B cell (primary cell): ENCODE measurements around the gene B4GALNT4. TPM values are rescaled to one million over a fixed set of nuclear protein-coding genes. Genes with fewer than 3 reads are reported as not detected.
"Not testable (repeated sequence)": the region's sequence is repeated elsewhere in the genome, so short reads cannot be mapped to it uniquely, and the experiment has no call there.

Experiments used
- ATAC-seq: fragments of 200-7000 bp; cut with Tn5 transposase; one replicate; pipeline ENCODE4 v1.10.0; 2021; ENCODE audit warnings: low read depth, mild to moderate bottlenecking, moderate number of reproducible peaks, moderate library complexity
- CTCF ChIA-PET: fragments of 350-600 bp; sonication (Branson Sonifier 250); formaldehyde crosslinking; loops from one replicate; lab custom pipeline; 2021; ENCODE audit warnings: antibody characterized with exemption, inconsistent platforms; lab: Charles Lee
- POLR2A ChIA-PET: fragments of 350-600 bp; sonication (Branson Sonifier 250); formaldehyde crosslinking; loops from one replicate; lab custom pipeline; 2021; ENCODE audit warnings: antibody characterized with exemption; lab: Charles Lee
- DNase-seq: peaks from one replicate; pipeline ENCODE4 v3.0.0; 2013
- H2AFZ ChIP-seq: 2 replicates; pipeline ENCODE4 v1.6.1; 2012; ENCODE audit warnings: mild to moderate bottlenecking, low read depth, low read length; ENCODE audit not compliant: insufficient read depth, poor library complexity, severe bottlenecking
- H3K27ac ChIP-seq, 2 donors: 1 replicate in 1 of 2; 2 replicates in 1 of 2; pipeline ENCODE4 v1.5.1; 2012 to 2013; ENCODE audit warnings: low read length in 2 of 2, mild to moderate bottlenecking in 2 of 2, moderate library complexity in 1 of 2
- H3K27me3 ChIP-seq, 4 experiments: fragments of 200-600 bp in 1 of 4; sonication (generic) in 1 of 4; replicated peaks in 1 of 4; 1 replicate in 2 of 4; 2 replicates in 2 of 4; pipeline versions ENCODE4 v1.6.1 to v1.7.0; 2013 to 2016; ENCODE audit warnings: low read length in 3 of 4, mild to moderate bottlenecking in 2 of 4, mixed read lengths in 1 of 4, moderate library complexity in 1 of 4; ENCODE audit not compliant: insufficient read depth in 4 of 4, control insufficient read depth in 3 of 4; ENCODE audit errors: control extremely low read depth in 1 of 4
- H3K36me3 ChIP-seq, 2 experiments: replicated peaks in 1 of 2; 1 replicate in 1 of 2; 2 replicates in 1 of 2; pipeline versions ENCODE4 v1.6.1 to v1.7.1; 2013; ENCODE audit warnings: low read length in 1 of 2; ENCODE audit not compliant: insufficient read depth in 2 of 2, control insufficient read depth in 1 of 2; ENCODE audit errors: control extremely low read depth in 1 of 2, extremely low read depth in 1 of 2
- H3K4me1 ChIP-seq, 2 donors: fragments of 200-600 bp in 1 of 2; sonication (generic) in 1 of 2; 1 replicate in 1 of 2; 2 replicates in 1 of 2; pipeline versions ENCODE4 v1.5.1 to v1.6.1; 2013 to 2017; ENCODE audit warnings: low read length in 2 of 2; ENCODE audit not compliant: control insufficient read depth in 2 of 2, insufficient read depth in 2 of 2
- H3K4me2 ChIP-seq: replicated peaks from 2 replicates; pipeline ENCODE3; 2012; ENCODE audit warnings: mild to moderate bottlenecking, low read depth, low read length; ENCODE audit not compliant: poor library complexity, severe bottlenecking
- H3K4me3 ChIP-seq, 5 experiments: fragments of 200-600 bp in 1 of 5; sonication (generic) in 1 of 5; 1 replicate in 3 of 5; 2 replicates in 2 of 5; pipeline versions ENCODE4 v1.5.1 to v1.7.0; 2011 to 2016; ENCODE audit warnings: low read length in 4 of 5, mild to moderate bottlenecking in 4 of 5, low read depth in 2 of 5, control low read depth in 1 of 5, moderate library complexity in 1 of 5; ENCODE audit not compliant: insufficient read depth in 1 of 5; ENCODE audit errors: control extremely low read depth in 1 of 5, extremely low read depth in 1 of 5
- H3K79me2 ChIP-seq: fragments of 200-600 bp; sonication (generic); one replicate; pipeline ENCODE4 v1.6.0; 2016; ENCODE audit warnings: low read length; ENCODE audit not compliant: control insufficient read depth, insufficient read depth
- H3K9ac ChIP-seq: fragments of 200-600 bp; sonication (generic); 2 replicates; pipeline ENCODE4 v1.6.1; 2017; ENCODE audit warnings: mild to moderate bottlenecking, low read length, moderate library complexity
- H3K9me3 ChIP-seq, 3 donors: one replicate each; pipeline versions ENCODE4 v1.6.1 to v1.7.1; 2013; ENCODE audit warnings: low read length in 2 of 3; ENCODE audit not compliant: control insufficient read depth in 2 of 3, insufficient read depth in 1 of 3; ENCODE audit errors: control extremely low read depth in 1 of 3
- H4K20me1 ChIP-seq: 2 replicates; pipeline ENCODE4 v1.6.0; 2012; ENCODE audit warnings: mild to moderate bottlenecking, low read length; ENCODE audit not compliant: insufficient read depth, control insufficient read depth, poor library complexity, severe bottlenecking
- H3K27ac Mint-ChIP-seq: one replicate; pipeline ENCODE4 v1.8.0; 2021; ENCODE audit warnings: mixed read lengths
- H3K27me3 Mint-ChIP-seq: one replicate; pipeline ENCODE4 v1.8.0; 2021; ENCODE audit warnings: mixed read lengths
- H3K4me1 Mint-ChIP-seq: one replicate; pipeline ENCODE4 v1.8.0; 2021; ENCODE audit warnings: mixed read lengths
- H3K4me3 Mint-ChIP-seq: one replicate; pipeline ENCODE4 v1.8.0; 2021; ENCODE audit warnings: mixed read lengths
- H3K9me3 Mint-ChIP-seq: one replicate; pipeline ENCODE4 v1.8.0; 2022; ENCODE audit warnings: mixed read lengths; ENCODE audit not compliant: insufficient read depth
- CTCF ChIP-seq: fragments of 200-600 bp; IDR thresholded peaks from one replicate; pipeline ENCODE4 v1.8.0; 2022; ENCODE audit warnings: antibody characterized with exemption, mild to moderate bottlenecking
- EZH2 ChIP-seq: IDR thresholded peaks from 2 replicates; pipeline ENCODE4 v1.6.1; 2012; ENCODE audit warnings: borderline replicate concordance, low read depth, mild to moderate bottlenecking, moderate library complexity, low read length; ENCODE audit not compliant: insufficient read depth, poor library complexity, severe bottlenecking
- WGBS: methylation state at CpG from one replicate; pipeline ENCODE4 v1.1.5; 2013; ENCODE audit warnings: missing lambda C conversion rate; ENCODE audit not compliant: insufficient coverage; 5-methylcytosine and 5-hydroxymethylcytosine counted together
- intact Hi-C: fragments of 100-400 bp; cut with micrococcal nuclease; formaldehyde crosslinking; loops from one replicate; pipeline ENCODE4 v1.10.0; 2022
- polyA plus RNA-seq: library from polyadenylated mRNA; depleted of rRNA; stranded (reverse); fragments of >200 nt; gene quantifications from 2 replicates; pipeline ENCODE4 v1.2.3, GENCODE V29; 2012
- total RNA-seq, 2 donors: library from RNA; stranded (reverse); fragments of 120-200 nt in 1 of 2; gene quantifications; 1 replicate in 1 of 2; 2 replicates in 1 of 2; pipeline versions ENCODE4 v1.2.3 to v1.2.4, GENCODE V29; 2013 to 2022

Gene B4GALNT4
- total and polyA plus RNA-seq, 2 donors (not counting 1 experiment from before 2014, with no cell fraction given): not detected

DNA sequence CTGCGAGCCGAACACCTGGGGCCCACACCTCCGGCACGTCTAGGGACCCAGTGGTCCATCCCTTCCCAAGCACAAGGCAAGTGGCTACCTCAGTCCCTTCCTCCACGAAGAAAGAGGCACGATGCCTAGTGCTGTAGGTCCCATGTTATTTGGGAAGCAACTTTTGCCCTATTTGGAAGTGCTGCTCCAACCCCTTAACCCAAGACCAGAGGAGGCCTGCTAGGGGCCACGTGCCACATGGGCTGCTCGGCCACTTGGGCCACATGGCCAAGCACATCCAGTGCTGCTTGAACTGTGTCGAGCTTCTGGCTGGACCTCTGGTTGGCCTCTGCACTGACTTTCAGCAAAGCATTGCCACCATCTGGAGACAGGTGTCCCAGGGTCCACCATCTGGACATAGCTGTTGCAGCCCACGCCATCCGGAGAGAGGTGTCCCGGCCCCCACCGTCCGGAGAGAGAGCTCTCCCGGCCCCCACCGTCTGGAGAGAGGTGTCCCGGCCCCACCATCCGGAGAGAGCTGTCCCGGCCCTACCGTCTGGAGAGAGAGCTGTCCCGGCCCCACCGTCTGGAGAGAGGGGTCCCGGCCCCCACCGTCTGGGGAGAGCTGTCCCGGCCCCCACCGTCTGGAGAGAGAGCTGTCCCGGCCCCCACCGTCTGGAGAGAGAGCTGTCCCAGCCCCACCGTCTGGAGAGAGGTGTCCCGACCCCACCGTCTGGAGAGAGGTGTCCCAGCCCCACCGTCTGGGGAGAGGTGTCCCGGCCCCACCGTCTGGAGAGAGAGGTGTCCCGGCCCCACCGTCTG lies 6.5 kb upstream of the B4GALNT4 start:
- Histone ChIP-seq H3K4me3 (no peak overlapping the region), H3K27ac (no peak overlapping the region), H4K20me1 (no peaks in the 10 kb centered on the region), H3K9me3 (peaks cover 0 to 18% (median 0%) of the 10 kb centered on the region in 3 donors), H2AFZ (no peak overlapping the region), H3K27me3 (peaks cover 0 to 28% (median 7%) of the 10 kb centered on the region in 4 experiments), H3K79me2 (no peaks in the 10 kb centered on the region), H3K4me1 (peaks cover 0 to 5% of the 10 kb centered on the region in 2 donors), H3K4me2 (no peak overlapping the region), H3K36me3 (no peaks in the 10 kb centered on the region), H3K9ac (no peak overlapping the region)
- H3K4me3 Mint-ChIP-seq: no peak overlapping the region
- H3K27ac Mint-ChIP-seq: no peak overlapping the region
- no peaks in the 10 kb centered on the region for H3K9me3 Mint-ChIP-seq
- WGBS: 88% methylated on average over 36 of the region's 36 CpGs
- POLR2A ChIA-PET: interaction anchor here (0.8 to 1.3 kb wide), 3 partner anchors 80 to 112 kb away, joined by 3 to 5 read pairs (median 3); no protein-coding TSS in a partner anchor
- intact Hi-C loops: no loop called here
- CTCF ChIA-PET: interaction anchor here (1.1 to 8.2 kb wide), 3 partner anchors 57 to 151 kb away, joined by 3 to 52 read pairs (median 15); no protein-coding TSS in a partner anchor
- H3K4me1 Mint-ChIP-seq: peaks cover 2% of the 10 kb centered on the region
- ATAC-seq: no peak
- TF ChIP-seq CTCF (no peak), EZH2 (no peak)
- H3K27me3 Mint-ChIP-seq: peaks cover 16% of the 10 kb centered on the region
- no peak for DNase-seq

DNA sequence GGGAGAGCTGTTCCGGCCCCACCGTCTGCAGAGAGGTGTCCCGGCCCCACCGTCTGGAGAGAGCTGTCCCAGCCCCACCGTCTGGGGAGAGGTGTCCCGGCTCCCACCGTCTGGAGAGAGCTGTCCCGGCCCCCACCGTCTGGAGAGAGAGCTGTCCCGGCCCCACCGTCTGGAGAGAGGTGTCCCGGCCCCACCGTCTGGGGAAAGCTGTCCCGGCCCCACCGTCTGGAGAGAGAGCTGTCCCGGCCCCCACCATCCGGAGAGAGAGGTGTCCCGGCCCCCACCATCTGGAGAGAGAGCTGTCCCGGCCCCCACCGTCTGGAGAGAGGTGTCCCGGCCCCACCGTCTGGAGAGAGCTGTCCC lies 5.9 kb upstream of the B4GALNT4 start:
- H3K4me3 Mint-ChIP-seq, H3K79me2 ChIP-seq, ATAC-seq, H2AFZ ChIP-seq, H3K4me2 ChIP-seq, H3K4me1 Mint-ChIP-seq, H3K27ac ChIP-seq, H3K27ac Mint-ChIP-seq, DNase-seq, H3K36me3 ChIP-seq, H3K9ac ChIP-seq, H4K20me1 ChIP-seq, H3K9me3 Mint-ChIP-seq, H3K4me3 ChIP-seq, intact Hi-C loops: not testable (repeated sequence)
- peaks cover 22% of the 10 kb centered on the region for H3K27me3 Mint-ChIP-seq
- CTCF ChIA-PET: interaction anchor here (1.1 to 8.2 kb wide), 2 partner anchors 112 to 152 kb away, joined by 3 to 52 read pairs; no protein-coding TSS in a partner anchor
- WGBS: 90% methylated on average over 22 of the region's 22 CpGs
- Histone ChIP-seq H3K9me3 (peaks cover 0 to 18% (median 0%) of the 10 kb centered on the region in 3 donors), H3K4me1 (peaks cover 4 to 10% of the 10 kb centered on the region in 2 donors), H3K27me3 (peaks cover 0 to 34% (median 12%) of the 10 kb centered on the region in 4 experiments)
- POLR2A ChIA-PET: interaction anchor here (0.8 to 1.3 kb wide), 3 partner anchors 79 to 113 kb away, joined by 3 to 5 read pairs (median 3); no protein-coding TSS in a partner anchor
